ENCODE data around the gene AFF4.
"Not testable (repeated sequence)": the region's sequence is repeated elsewhere in the genome, so short reads cannot be mapped to it uniquely, and the experiment has no call there.

Gene AFF4

GRCh38 chr5:132956166-132956799 lies 7.2 kb downstream of the AFF4 start:
- not testable (repeated sequence) for DNase-seq

GRCh38 chr5:132953710-132954109 lies 9.7 kb downstream of the AFF4 start:
- no peak for DNase-seq

GRCh38 chr5:132952829-132953228 lies 10.6 kb downstream of the AFF4 start:
- no peak for DNase-seq

- no peak for DNase-seq
Measured at GRCh38 chr5:132951897-132952296, 11.5 kb downstream of the AFF4 start.

GRCh38 chr5:132949136-132949535 lies 14.3 kb downstream of the AFF4 start:
- no peak for DNase-seq

GRCh38 chr5:132947671-132948070 lies 15.8 kb downstream of the AFF4 start:
- no peak for DNase-seq

- DNase-seq: not testable (repeated sequence)
Measured at GRCh38 chr5:132945315-132945714, 18.1 kb downstream of the AFF4 start.

- DNase-seq: no peak
Measured at GRCh38 chr5:132943362-132944022, 19.9 kb downstream of the AFF4 start.

- DNase-seq: no peak
Measured at GRCh38 chr5:132941331-132941730, 22.1 kb downstream of the AFF4 start.

GRCh38 chr5:132928062-132928407 lies 35.4 kb downstream of the AFF4 start:
- no peak for DNase-seq

GRCh38 chr5:132927355-132928061 lies 35.9 kb downstream of the AFF4 start:
- no peak for DNase-seq

- no peak for DNase-seq
Measured at GRCh38 chr5:132926437-132926836, 37.0 kb downstream of the AFF4 start.

GRCh38 chr5:132916086-132916485 lies 47.3 kb downstream of the AFF4 start:
- no peak for DNase-seq

- no peak for DNase-seq
Measured at GRCh38 chr5:132915681-132916080, 47.8 kb downstream of the AFF4 start.

GRCh38 chr5:132909702-132910101 lies 53.7 kb downstream of the AFF4 start:
- no peak for DNase-seq

GRCh38 chr5:132907161-132907560 lies 56.3 kb downstream of the AFF4 start:
- no peak for DNase-seq

GRCh38 chr5:132905938-132906337 lies 57.5 kb downstream of the AFF4 start:
- no peak for DNase-seq

- no peak for DNase-seq
Measured at GRCh38 chr5:132901730-132902129, 61.7 kb downstream of the AFF4 start.

GRCh38 chr5:132901036-132901435 lies 62.4 kb downstream of the AFF4 start:
- DNase-seq: no peak

- DNase-seq: no peak
Measured at GRCh38 chr5:132898094-132898493, 65.3 kb downstream of the AFF4 start.

- no peak for DNase-seq
Measured at GRCh38 chr5:132896685-132897084, 66.7 kb downstream of the AFF4 start.

- DNase-seq: no peak
Measured at GRCh38 chr5:132895719-132896305, 67.6 kb downstream of the AFF4 start.

GRCh38 chr5:132890817-132891216 lies 72.6 kb downstream of the AFF4 start:
- no peak for DNase-seq

- no peak for DNase-seq
Measured at GRCh38 chr5:132889501-132889900, 73.9 kb downstream of the AFF4 start.
